ENCODE results near the gene COPB2. TPM values are rescaled to one million over a fixed set of nuclear protein-coding genes. Genes with fewer than 3 reads are reported as not detected.

The COPB2 gene
- total and polyA plus RNA-seq, 2 of the 8 experiments (the other 6 are each of a cell fraction or from before 2014, with no cell fraction given) = 40.3 to 119 TPM

GRCh38 chr3:139328356-139328755, 61.1 kb downstream of the COPB2 start (continued):
- TF ChIP-seq CHD7 (IDR thresholded peaks at IDR 0.05; ENCODE audit: insufficient replicate concordance, low read length) (no peak), TEAD4 (IDR thresholded peaks at IDR 0.05; ENCODE audit: low read depth, low read length) (no peak)

Measured in H1 (cell line).